ENCODE data around the gene FAF1. TPM values are rescaled to one million over a fixed set of nuclear protein-coding genes. Genes with fewer than 3 reads are reported as not detected.

Gene FAF1
- total RNA-seq, 1 experiment from 2014 or later: 73.2 TPM

GRCh38 chr1:50901872-50902271, 58.2 kb downstream of the FAF1 start (continued):
- TF ChIP-seq ATF3 (IDR thresholded peaks at IDR 0.05) (no peak), EZH2 (IDR thresholded peaks at IDR 0.05) (no peak), ZBTB33 (IDR thresholded peaks at IDR 0.05; ENCODE audit: extremely low read depth, insufficient replicate concordance, low read length) (no peak), YY1 (IDR thresholded peaks at IDR 0.05; ENCODE audit: extremely low read depth, insufficient replicate concordance, low read depth, low read length) (no peak), POLR2AphosphoS5 (IDR thresholded peaks at IDR 0.05; ENCODE audit: low read depth, low read length) (no peak), FOSL1 (IDR thresholded peaks at IDR 0.05; ENCODE audit: low read depth) (no peak)

GRCh38 chr1:50898773-50899172, 61.3 kb downstream of the FAF1 start:
- RAD21 ChIA-PET (ENCODE audit: low non-redundant PET in 1 of 2, low total read pairs in 2 of 2, uncharacterized antibody in 2 of 2, unreplicated experiment in 2 of 2): no interaction called here
- no TSS peak for BruUV-seq (replicated peaks)
- TF ChIP-seq REST (IDR thresholded peaks at IDR 0.05; ENCODE audit: low read depth) (no peak), CEBPB (IDR thresholded peaks at IDR 0.05; ENCODE audit: low read depth) (no peak), CBX3 (IDR thresholded peaks at IDR 0.05; ENCODE audit: low read depth) (no peak), ELF1 (IDR thresholded peaks at IDR 0.05; ENCODE audit: borderline replicate concordance, low read depth) (no peak), POLR2AphosphoS5 (IDR thresholded peaks at IDR 0.05; ENCODE audit: low read depth, low read length) (no peak), CTCF (IDR thresholded peaks at IDR 0.05 in 2 of 3, conservative IDR thresholded peaks at IDR 0.05 in 1 of 3; ENCODE audit: borderline replicate concordance in 1 of 3, insufficient read depth in 1 of 3, low read depth in 2 of 3, low read length in 2 of 3) (no peak), JUND (IDR thresholded peaks at IDR 0.05) (no peak), POLR2A (IDR thresholded peaks at IDR 0.05; ENCODE audit: borderline replicate concordance, extremely low read depth, insufficient read depth, insufficient read length) (no peak), EZH2phosphoT487 (IDR thresholded peaks at IDR 0.05; ENCODE audit: borderline replicate concordance) (no peak), ATF3 (IDR thresholded peaks at IDR 0.05) (no peak), FOSL1 (IDR thresholded peaks at IDR 0.05; ENCODE audit: low read depth) (no peak), ZBTB33 (IDR thresholded peaks at IDR 0.05; ENCODE audit: extremely low read depth, insufficient replicate concordance, low read length) (no peak)

More at GRCh38 chr1:50898773-50899172, 61.3 kb downstream of the FAF1 start:
- POLR2A ChIA-PET: no interaction called here
- Histone ChIP-seq H3K79me2 (ENCODE audit: insufficient read depth, low read length) (peaks cover 94% of the 10 kb centered on the region), H3K36me3 (ENCODE audit: control insufficient read depth in 1 of 2, insufficient read depth in 2 of 2, low read length in 2 of 2) (no peaks in the 10 kb centered on the region), H4K20me1 (ENCODE audit: insufficient read depth) (peaks cover 4% of the 10 kb centered on the region; the same call in 1 of the 2 replicates), H3K9me3 (ENCODE audit: control insufficient read depth in 1 of 2, insufficient read depth in 1 of 2, low read depth in 1 of 2, low read length in 2 of 2) (no peaks in the 10 kb centered on the region), H2AFZ (ENCODE audit: low read depth, low read length, poor library complexity, severe bottlenecking) (no peak overlapping the region), H3K27ac (ENCODE audit: low read depth, low read length) (no peak overlapping the region), H3K4me1 (ENCODE audit: control insufficient read depth in 1 of 2, insufficient read depth in 2 of 2, low read length in 2 of 2) (no peaks in the 10 kb centered on the region), H3K4me3 (replicated peaks in 1 of 2; ENCODE audit: low read depth in 1 of 2, low read length in 2 of 2) (no peak overlapping the region), H3K9ac (ENCODE audit: low read length) (no peak overlapping the region), H3K27me3 (ENCODE audit: insufficient read depth, low read length) (no peaks in the 10 kb centered on the region), H3K4me2 (ENCODE audit: low read length) (no peak overlapping the region), H3K9me2 (ENCODE audit: insufficient read depth) (no peaks in the 10 kb centered on the region)
- intact Hi-C loops (cut with micrococcal nuclease): no loop called here
- CTCF ChIA-PET: no interaction called here
- no peak for DNase-seq (ENCODE audit: low read depth, low spot score)
- no peak for ATAC-seq
